ENCODE data around the gene PABPN1. TPM values are rescaled to one million over a fixed set of nuclear protein-coding genes. Genes with fewer than 3 reads are reported as not detected.

The PABPN1 gene
- total and polyA plus RNA-seq, 2 of the 13 experiments (the other 11 are each of a cell fraction or from before 2014, with no cell fraction given), result 233 to 524 TPM

GRCh38 chr14:23301969-23302289, 19.3 kb upstream of the PABPN1 start (continued):
- TF ChIP-seq ZBTB37 (CRISPR knock-in tag; IDR thresholded peaks at IDR 0.05) (peak; percentile 70; the same call in 1 of the 2 replicates), PHF21A (CRISPR knock-in tag; IDR thresholded peaks at IDR 0.05) (no peak), JUN (CRISPR knock-in tag; IDR thresholded peaks at IDR 0.05) (no peak), ZNF549 (CRISPR knock-in tag; IDR thresholded peaks at IDR 0.05) (peak; percentile 65), ZBTB39 (CRISPR knock-in tag; IDR thresholded peaks at IDR 0.05) (no peak), ZNF674 (CRISPR knock-in tag; IDR thresholded peaks at IDR 0.05; ENCODE audit: low read depth) (peak; percentile 97; the same call in 1 of the 2 replicates), YEATS2 (CRISPR knock-in tag; IDR thresholded peaks at IDR 0.05; ENCODE audit: borderline replicate concordance) (peak; percentile 53; the same call in 1 of the 2 replicates), GRHL1 (CRISPR knock-in tag; conservative IDR thresholded peaks at IDR 0.05) (no peak), SRSF4 (IDR thresholded peaks at IDR 0.05; ENCODE audit: low read depth, low read length, poor library complexity, severe bottlenecking) (no peak), CC2D1A (CRISPR knock-in tag; IDR thresholded peaks at IDR 0.05) (0 out of 2 replicates have a peak, but pooled peaks have one; percentile 70), GLMP (CRISPR knock-in tag; IDR thresholded peaks at IDR 0.05; ENCODE audit: borderline replicate concordance) (no peak), PCBP2 (optimal IDR thresholded peaks at IDR 0.05; ENCODE audit: low read depth, low read length, poor library complexity, severe bottlenecking) (no peak), ZNF160 (CRISPR knock-in tag; IDR thresholded peaks at IDR 0.05) (peak; percentile 90; the same call in 1 of the 2 replicates), ZNF101 (CRISPR knock-in tag; IDR thresholded peaks at IDR 0.05; ENCODE audit: borderline replicate concordance, low read depth) (peak; percentile 92; the same call in 1 of the 2 replicates), GATA4 (IDR thresholded peaks at IDR 0.05; ENCODE audit: borderline replicate concordance, low read depth) (peak; percentile 86), RARA (CRISPR knock-in tag; IDR thresholded peaks at IDR 0.05) (peak; percentile 61), ZSCAN9 (CRISPR knock-in tag; IDR thresholded peaks at IDR 0.05; ENCODE audit: borderline replicate concordance) (peak; percentile 93; the same call in 1 of the 2 replicates), MNT (IDR thresholded peaks at IDR 0.05) (peak; percentile 38), SIN3B (IDR thresholded peaks at IDR 0.05; ENCODE audit: low read length) (no peak; the same call in 1 of the 2 replicates), HNRNPK (IDR thresholded peaks at IDR 0.05; ENCODE audit: low read depth, low read length, poor library complexity, severe bottlenecking) (peak; percentile 75), ZNF280B (CRISPR knock-in tag; IDR thresholded peaks at IDR 0.05; ENCODE audit: borderline replicate concordance) (peak; percentile 96)
